Mesendoderm (in vitro differentiated cells): ENCODE measurements around the gene DLG5.
"Not testable (repeated sequence)": the region's sequence is repeated elsewhere in the genome, so short reads cannot be mapped to it uniquely, and the experiment has no call there.

Experiments
- DNase-seq: peaks from one replicate; pipeline ENCODE4 v3.0.0; 2013
- H2AK5ac ChIP-seq: 2 replicates; pipeline ENCODE4 v1.6.1; 2013; ENCODE audit warnings: low read length, inconsistent platforms
- H2BK120ac ChIP-seq: 2 replicates; pipeline ENCODE4 v1.6.1; 2013; ENCODE audit warnings: low read depth, mild to moderate bottlenecking, low read length, moderate library complexity, mixed read lengths
- H2BK15ac ChIP-seq: replicated peaks from 2 replicates; pipeline ENCODE4 v1.6.1; 2013; ENCODE audit warnings: low read depth, mild to moderate bottlenecking, moderate library complexity
- H2BK5ac ChIP-seq: 2 replicates; pipeline ENCODE4 v1.6.1; 2013; ENCODE audit warnings: low read length, inconsistent platforms
- H3K18ac ChIP-seq: 2 replicates; pipeline ENCODE4 v1.6.1; 2013; ENCODE audit warnings: mild to moderate bottlenecking, low read length, mixed read lengths
- H3K23ac ChIP-seq: one replicate; pipeline ENCODE4 v1.6.1; 2013; ENCODE audit warnings: low read length
- H3K27ac ChIP-seq: 2 replicates; pipeline ENCODE4 v1.5.1; 2013; ENCODE audit warnings: low read depth, mild to moderate bottlenecking, inconsistent platforms, low read length, moderate library complexity
- H3K27me3 ChIP-seq: 2 replicates; pipeline ENCODE4 v1.6.1; 2013; ENCODE audit warnings: low read length, control low read depth, mild to moderate bottlenecking, inconsistent platforms; ENCODE audit not compliant: insufficient read depth, poor library complexity
- H3K36me3 ChIP-seq: 2 replicates; pipeline ENCODE4 v1.6.1; 2013; ENCODE audit warnings: low read length, inconsistent platforms; ENCODE audit not compliant: control insufficient read depth, insufficient read depth
- H3K4ac ChIP-seq: one replicate; pipeline ENCODE4 v1.6.1; 2013; ENCODE audit warnings: low read depth, mild to moderate bottlenecking, low read length, moderate library complexity
- H3K4me1 ChIP-seq: 2 replicates; pipeline ENCODE4 v1.6.1; 2013; ENCODE audit warnings: low read depth, low read length, inconsistent platforms; ENCODE audit not compliant: control insufficient read depth
- H3K4me2 ChIP-seq: 2 replicates; pipeline ENCODE4 v1.6.1; 2013; ENCODE audit warnings: low read length
- H3K4me3 ChIP-seq: 2 replicates; pipeline ENCODE4 v1.5.1; 2013; ENCODE audit warnings: mild to moderate bottlenecking, low read length
- H3K56ac ChIP-seq: one replicate; pipeline ENCODE4 v1.6.1; 2013; ENCODE audit warnings: low read length
- H3K79me1 ChIP-seq: 2 replicates; pipeline ENCODE4 v1.6.1; 2013; ENCODE audit warnings: low read length, inconsistent platforms
- H3K79me2 ChIP-seq: 2 replicates; pipeline ENCODE4 v1.6.1; 2013; ENCODE audit warnings: mild to moderate bottlenecking, low read length; ENCODE audit not compliant: control insufficient read depth, insufficient read depth
- H3K9ac ChIP-seq: 2 replicates; pipeline ENCODE4 v1.6.1; 2013; ENCODE audit warnings: low read length, inconsistent platforms
- H4K5ac ChIP-seq: one replicate; pipeline ENCODE4 v1.6.1; 2013; ENCODE audit warnings: low read length
- H4K8ac ChIP-seq: one replicate; pipeline ENCODE4 v1.6.1; 2013; ENCODE audit warnings: low read depth, mild to moderate bottlenecking, control low read depth, low read length, moderate library complexity
- WGBS: extraction: QIAGEN DNeasy Blood & Tissue Kit; methylation state at CpG from one replicate; pipeline ENCODE4 v1.1.7; 2013; ENCODE audit warnings: low lambda C conversion rate, missing lambda C conversion rate; ENCODE audit not compliant: insufficient coverage; ENCODE audit errors: extremely low coverage; 5-methylcytosine and 5-hydroxymethylcytosine counted together

The DLG5 gene

DNA sequence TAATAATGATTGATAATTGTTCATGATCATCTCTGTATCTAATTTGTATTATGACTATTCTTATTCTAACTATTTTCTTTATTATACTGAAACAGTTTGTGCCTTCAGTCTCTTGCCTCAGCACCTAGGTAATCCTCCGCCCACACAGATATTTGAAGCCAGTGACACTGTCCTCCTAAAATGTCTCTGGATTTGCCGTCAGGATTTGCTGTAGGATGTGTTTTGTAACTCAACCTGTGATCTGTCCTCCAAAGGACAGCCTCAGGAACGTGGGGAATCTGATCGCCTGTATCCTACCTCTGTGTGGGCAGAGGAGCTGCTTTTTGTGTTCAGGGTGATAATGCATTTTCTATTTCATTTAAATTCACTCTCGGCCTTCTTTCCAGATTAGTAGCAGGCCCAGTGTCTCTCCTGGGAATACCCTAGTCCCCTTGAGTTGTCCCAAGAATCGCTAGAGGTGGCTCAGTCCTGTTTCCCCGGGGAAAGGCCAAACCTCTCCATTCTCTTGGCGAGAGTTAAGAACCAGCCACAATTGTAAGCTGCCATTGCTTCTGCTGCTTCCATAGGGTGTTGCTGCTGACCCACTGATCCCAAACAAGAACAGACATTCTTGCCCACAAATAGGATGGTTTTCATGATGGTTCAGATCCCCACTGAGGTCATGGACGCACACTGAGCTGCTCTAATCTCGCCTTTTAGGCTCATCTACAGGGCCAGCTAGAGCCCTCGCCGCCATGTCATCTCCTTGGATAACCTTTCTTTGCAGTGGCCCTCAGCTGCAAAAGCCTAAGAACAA, 152.7 kb downstream of the DLG5 start:
- H3K27ac ChIP-seq, result no peak overlapping the region
- H2AK5ac ChIP-seq, result no peak overlapping the region
- H4K5ac ChIP-seq, result no peak overlapping the region
- H3K18ac ChIP-seq, result no peak overlapping the region
- no peak overlapping the region for H4K8ac ChIP-seq
- no peak overlapping the region for H3K23ac ChIP-seq
- WGBS, result no CpG with 5 or more reads among the region's 12 CpGs
- no peak overlapping the region for H2BK15ac ChIP-seq
- no peak for DNase-seq
- H3K4me1 ChIP-seq, result no peaks in the 10 kb centered on the region
- no peak overlapping the region for H3K4me2 ChIP-seq
- no peaks in the 10 kb centered on the region for H3K79me1 ChIP-seq
- no peaks in the 10 kb centered on the region for H3K79me2 ChIP-seq
- H2BK5ac ChIP-seq, result no peak overlapping the region
- no peak overlapping the region for H2BK120ac ChIP-seq
- no peak overlapping the region for H3K4ac ChIP-seq
- no peak overlapping the region for H3K9ac ChIP-seq
- no peak overlapping the region for H3K4me3 ChIP-seq
- H3K56ac ChIP-seq, result no peak overlapping the region
- H3K36me3 ChIP-seq, result no peaks in the 10 kb centered on the region
- H3K27me3 ChIP-seq, result no peaks in the 10 kb centered on the region

DNA sequence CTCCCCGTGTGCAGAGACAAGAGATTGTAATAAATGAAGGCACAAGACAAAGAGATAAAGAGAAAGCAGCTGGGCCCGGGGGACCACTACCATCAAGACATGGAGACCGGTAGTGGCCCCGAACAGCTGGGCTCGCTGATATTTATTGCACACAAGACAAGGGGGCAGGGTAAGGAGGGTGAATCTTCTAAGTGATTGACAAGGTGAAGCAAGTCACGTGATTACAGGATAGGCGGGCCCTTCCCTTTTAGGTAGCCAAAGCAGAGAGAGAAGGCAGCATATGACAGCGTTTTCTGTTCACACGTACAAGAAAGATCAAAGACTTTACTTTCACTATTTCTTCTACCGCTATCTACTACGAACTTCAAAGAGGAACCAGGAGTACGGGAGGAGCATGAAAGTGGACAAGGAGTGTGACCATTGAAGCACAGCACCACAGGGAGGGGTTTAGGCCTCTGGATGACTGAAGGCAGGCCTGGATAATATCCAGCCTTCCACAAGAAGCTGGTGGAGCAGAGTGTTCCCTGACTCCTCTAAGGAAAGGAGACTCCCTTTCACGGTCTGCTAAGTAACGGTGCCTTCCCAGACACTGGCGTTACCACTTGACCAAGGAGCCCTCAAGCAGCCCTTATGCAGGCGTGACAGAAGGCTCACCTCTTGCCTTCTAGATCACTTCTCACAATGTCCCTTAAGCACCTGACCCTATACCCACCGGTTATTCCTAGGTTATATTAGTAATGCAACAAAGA, 153.5 kb downstream of the DLG5 start:
- not testable (repeated sequence) for DNase-seq, H3K18ac ChIP-seq, H3K36me3 ChIP-seq, H3K27me3 ChIP-seq, H3K9ac ChIP-seq, H3K4me2 ChIP-seq, H2BK5ac ChIP-seq, H3K23ac ChIP-seq, H3K79me1 ChIP-seq, H2BK120ac ChIP-seq, H3K79me2 ChIP-seq, H2AK5ac ChIP-seq, H3K27ac ChIP-seq, H4K5ac ChIP-seq, H3K56ac ChIP-seq, H3K4me3 ChIP-seq, H2BK15ac ChIP-seq, H3K4me1 ChIP-seq, H3K4ac ChIP-seq, H4K8ac ChIP-seq
- WGBS, result no CpG with 5 or more reads among the region's 17 CpGs

DNA sequence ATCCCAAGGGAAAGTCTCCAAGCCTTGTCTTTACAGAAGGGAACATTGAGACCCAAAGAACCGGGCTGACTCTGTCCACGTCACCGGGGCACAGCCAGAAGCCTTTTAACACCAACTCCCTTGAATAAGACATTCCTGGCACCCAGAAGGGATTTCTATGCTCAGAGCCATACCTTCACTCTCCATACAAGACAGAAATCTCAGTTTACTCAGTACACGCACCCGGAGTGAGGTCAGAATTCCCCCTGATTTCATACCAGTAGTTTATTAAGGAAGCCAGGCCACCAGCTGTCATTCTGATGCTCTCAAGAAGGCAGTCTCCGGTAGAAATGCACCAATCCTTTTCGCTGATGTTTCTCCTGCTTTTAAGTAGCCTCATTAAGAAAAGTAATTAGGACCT, 154.7 kb downstream of the DLG5 start:
- no peaks in the 10 kb centered on the region for H3K79me1 ChIP-seq
- no peak overlapping the region for H2BK15ac ChIP-seq
- no CpG with 5 or more reads among the region's 7 CpGs for WGBS
- no peak overlapping the region for H4K8ac ChIP-seq
- H3K79me2 ChIP-seq, result no peaks in the 10 kb centered on the region
- no peak overlapping the region for H4K5ac ChIP-seq
- H3K4me3 ChIP-seq, result no peak overlapping the region
- no peak overlapping the region for H3K27ac ChIP-seq
- no peaks in the 10 kb centered on the region for H3K36me3 ChIP-seq
- H3K4ac ChIP-seq, result no peak overlapping the region
- no peak overlapping the region for H3K9ac ChIP-seq
- H2BK120ac ChIP-seq, result no peak overlapping the region
- H3K23ac ChIP-seq, result no peak overlapping the region
- no peak overlapping the region for H2AK5ac ChIP-seq
- no peak overlapping the region for H2BK5ac ChIP-seq
- no peak overlapping the region for H3K56ac ChIP-seq
- H3K4me2 ChIP-seq, result no peak overlapping the region
- H3K18ac ChIP-seq, result no peak overlapping the region
- no peak for DNase-seq
- no peaks in the 10 kb centered on the region for H3K4me1 ChIP-seq
- no peaks in the 10 kb centered on the region for H3K27me3 ChIP-seq

DNA sequence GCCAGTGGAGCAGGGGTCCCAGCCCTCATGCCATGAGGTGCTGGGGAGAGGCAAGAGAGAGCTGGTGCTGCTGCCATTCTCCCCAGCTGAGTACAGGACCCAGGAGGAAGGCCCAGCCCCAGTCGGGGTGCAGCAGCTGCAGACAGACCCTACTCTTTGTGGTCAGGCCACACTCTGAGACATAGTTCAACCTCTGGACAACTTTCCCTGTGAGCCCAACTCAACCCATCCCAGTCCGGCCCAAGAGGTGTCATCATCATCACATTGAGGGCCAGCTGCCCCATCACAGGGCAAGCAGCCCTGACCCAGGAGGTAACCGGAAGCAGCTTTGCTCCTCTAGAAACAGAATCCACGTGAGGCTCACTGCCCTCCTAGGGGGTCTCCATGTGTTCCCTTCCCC, 155.1 kb downstream of the DLG5 start:
- H3K4me1 ChIP-seq, result no peaks in the 10 kb centered on the region
- H3K4me2 ChIP-seq, result no peak overlapping the region
- H2BK120ac ChIP-seq, result no peak overlapping the region
- no peak overlapping the region for H3K56ac ChIP-seq
- no peak overlapping the region for H3K18ac ChIP-seq
- no peaks in the 10 kb centered on the region for H3K79me1 ChIP-seq
- H4K8ac ChIP-seq, result no peak overlapping the region
- no CpG with 5 or more reads among the region's 4 CpGs for WGBS
- no peak overlapping the region for H2BK15ac ChIP-seq
- no peaks in the 10 kb centered on the region for H3K79me2 ChIP-seq
- no peak overlapping the region for H3K4ac ChIP-seq
- H3K23ac ChIP-seq, result no peak overlapping the region
- DNase-seq, result no peak
- H3K36me3 ChIP-seq, result no peaks in the 10 kb centered on the region
- no peak overlapping the region for H2AK5ac ChIP-seq
- no peak overlapping the region for H3K4me3 ChIP-seq
- no peak overlapping the region for H3K27ac ChIP-seq
- no peak overlapping the region for H4K5ac ChIP-seq
- H2BK5ac ChIP-seq, result no peak overlapping the region
- H3K27me3 ChIP-seq, result no peaks in the 10 kb centered on the region
- H3K9ac ChIP-seq, result no peak overlapping the region

DNA sequence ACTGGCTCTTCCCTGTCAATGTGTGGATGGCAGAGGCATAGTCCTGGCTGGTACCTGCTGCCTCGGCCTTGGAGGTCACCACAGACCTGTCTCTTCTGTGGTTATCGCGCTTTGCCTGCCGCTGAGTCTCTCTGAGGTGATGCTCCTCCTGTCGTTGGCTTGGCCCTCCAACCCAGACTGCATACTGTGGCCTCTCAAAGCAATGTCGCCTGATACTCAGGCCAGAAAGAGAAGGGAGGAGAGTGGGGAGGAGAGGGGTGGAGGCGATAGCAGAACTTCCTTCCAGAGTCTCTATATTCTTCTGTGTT, 155.7 kb downstream of the DLG5 start:
- WGBS, result no CpG with 5 or more reads among the region's 7 CpGs
- Histone ChIP-seq H3K27me3 (no peaks in the 10 kb centered on the region), H3K4ac (no peak overlapping the region), H3K79me2 (no peaks in the 10 kb centered on the region), H3K23ac (no peak overlapping the region), H3K18ac (no peak overlapping the region), H3K4me3 (no peak overlapping the region), H2BK15ac (no peak overlapping the region), H3K36me3 (no peaks in the 10 kb centered on the region), H3K4me1 (no peaks in the 10 kb centered on the region), H3K4me2 (no peak overlapping the region), H3K27ac (no peak overlapping the region), H2BK5ac (no peak overlapping the region), H2BK120ac (no peak overlapping the region), H3K79me1 (no peaks in the 10 kb centered on the region), H3K56ac (no peak overlapping the region), H4K5ac (no peak overlapping the region), H3K9ac (no peak overlapping the region), H2AK5ac (no peak overlapping the region), H4K8ac (no peak overlapping the region)
- DNase-seq, result no peak
